ENCODE data around the gene IQSEC1.

Gene IQSEC1

DNA sequence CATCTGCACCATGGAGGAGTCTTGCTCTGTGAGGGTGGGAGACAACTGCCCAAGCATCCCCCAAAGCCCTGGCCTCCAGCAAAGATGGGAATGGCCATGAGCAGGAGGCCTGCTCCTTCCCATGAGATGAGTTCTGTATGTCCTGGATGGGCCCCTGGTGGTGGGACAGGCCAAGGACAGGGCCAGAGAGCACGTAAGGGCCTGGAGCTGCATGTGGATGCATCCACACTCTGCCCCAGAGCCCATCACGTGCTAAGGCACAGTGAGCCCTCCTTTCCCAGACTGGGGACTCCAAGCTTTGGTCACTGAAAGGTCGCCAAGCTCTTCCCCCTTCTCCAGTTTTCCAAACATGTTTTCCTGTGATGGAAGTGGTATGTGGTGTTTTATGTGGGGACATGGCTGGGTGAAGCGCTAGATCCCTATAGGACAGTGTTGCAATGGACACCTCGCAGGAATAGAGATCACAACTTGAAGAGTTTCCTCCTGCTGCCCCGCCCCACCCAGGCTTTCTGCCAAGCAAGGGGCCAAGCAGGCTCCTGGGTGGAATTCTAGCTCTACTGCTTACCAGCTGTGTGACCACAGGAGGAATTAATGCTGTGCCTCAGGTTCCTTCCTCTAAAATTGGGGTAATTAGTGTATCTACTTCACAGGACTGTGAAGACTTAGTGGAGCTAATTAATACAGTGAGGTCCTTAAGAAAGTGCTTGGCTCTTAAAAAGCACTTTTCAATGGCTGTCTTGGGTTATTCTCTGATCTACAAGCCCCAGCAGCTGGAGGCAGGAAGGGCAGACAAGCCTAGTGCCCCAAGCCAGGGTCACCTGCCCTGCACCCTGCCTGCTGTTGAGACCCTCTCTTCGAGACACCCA lies 125.5 kb downstream of the IQSEC1 start:
- no peak for DNase-seq

DNA sequence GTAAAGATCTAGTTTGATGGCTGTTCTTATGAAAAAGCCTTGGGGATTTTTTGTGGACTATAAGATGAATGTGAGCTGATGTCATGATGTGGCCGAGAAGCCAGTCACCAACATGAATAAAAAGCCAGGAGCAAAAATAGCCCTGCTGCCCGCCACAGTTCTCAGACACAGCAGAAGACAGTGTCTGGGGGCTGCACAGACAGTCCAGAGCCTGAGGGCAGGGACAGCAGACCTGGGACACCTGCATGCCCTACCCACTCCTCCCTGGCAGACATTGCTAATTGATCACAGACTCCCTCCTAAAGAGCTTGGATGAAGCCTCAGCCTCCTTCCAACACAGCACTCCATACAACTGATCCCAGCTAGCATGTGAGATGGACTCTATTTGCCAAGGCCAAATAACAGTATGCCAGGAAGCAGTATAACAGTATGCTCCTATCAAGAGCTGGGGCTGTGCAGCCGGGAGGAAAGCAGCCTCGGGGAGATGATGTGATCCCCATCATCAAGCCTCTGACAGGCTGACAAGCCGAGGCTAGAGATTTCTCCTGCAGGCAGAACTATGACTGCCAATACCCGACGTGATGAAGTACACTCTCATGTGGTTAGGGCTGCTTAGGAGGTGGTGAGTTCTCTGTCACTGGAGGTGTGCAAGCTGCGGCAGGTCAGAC lies 126.4 kb downstream of the IQSEC1 start:
- DNase-seq, result no peak

GRCh38 chr3:12946251-12946648 lies 127.0 kb downstream of the IQSEC1 start:
- DNase-seq, result no peak

DNA sequence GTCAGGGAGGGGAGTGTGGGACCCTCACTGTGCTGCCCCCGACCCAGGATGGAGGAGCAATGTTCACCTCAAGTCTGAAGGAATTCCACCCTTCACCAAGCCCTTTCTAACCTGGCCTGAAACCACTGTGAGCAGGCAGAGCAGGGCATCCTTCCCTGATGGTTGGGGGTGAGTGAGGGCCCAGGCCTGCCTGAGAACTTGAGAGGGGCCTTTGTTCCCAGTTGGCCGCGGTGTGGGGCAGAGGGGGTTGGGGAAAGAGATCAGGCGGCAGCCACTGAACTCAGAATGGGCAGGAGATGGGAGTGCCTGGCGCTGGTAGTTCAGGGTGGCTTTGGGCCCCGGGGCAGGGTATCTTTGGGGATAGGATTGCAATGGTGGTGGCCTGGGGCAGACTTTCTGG lies 128.4 kb downstream of the IQSEC1 start:
- DNase-seq, result no peak

DNA sequence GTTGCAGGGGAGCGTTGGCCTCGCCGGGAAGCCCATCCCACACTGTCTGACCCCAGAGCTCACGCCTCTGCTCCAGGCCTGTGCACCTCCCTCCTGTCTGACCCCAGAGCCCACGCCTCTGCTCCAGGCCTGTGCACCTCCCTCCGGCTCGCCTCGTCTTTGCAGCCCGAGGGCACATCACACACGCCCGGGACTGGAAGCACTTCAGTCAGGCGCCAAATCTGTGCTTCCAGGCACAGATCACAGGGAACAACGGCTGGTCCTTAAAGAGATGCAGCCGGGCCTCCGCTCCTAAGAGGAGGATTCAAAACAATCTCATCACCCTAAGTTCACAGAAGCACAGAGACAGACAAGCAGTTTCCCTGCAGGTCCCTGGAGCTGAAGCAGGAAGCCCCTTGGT lies 128.8 kb downstream of the IQSEC1 start:
- no peak for DNase-seq

DNA sequence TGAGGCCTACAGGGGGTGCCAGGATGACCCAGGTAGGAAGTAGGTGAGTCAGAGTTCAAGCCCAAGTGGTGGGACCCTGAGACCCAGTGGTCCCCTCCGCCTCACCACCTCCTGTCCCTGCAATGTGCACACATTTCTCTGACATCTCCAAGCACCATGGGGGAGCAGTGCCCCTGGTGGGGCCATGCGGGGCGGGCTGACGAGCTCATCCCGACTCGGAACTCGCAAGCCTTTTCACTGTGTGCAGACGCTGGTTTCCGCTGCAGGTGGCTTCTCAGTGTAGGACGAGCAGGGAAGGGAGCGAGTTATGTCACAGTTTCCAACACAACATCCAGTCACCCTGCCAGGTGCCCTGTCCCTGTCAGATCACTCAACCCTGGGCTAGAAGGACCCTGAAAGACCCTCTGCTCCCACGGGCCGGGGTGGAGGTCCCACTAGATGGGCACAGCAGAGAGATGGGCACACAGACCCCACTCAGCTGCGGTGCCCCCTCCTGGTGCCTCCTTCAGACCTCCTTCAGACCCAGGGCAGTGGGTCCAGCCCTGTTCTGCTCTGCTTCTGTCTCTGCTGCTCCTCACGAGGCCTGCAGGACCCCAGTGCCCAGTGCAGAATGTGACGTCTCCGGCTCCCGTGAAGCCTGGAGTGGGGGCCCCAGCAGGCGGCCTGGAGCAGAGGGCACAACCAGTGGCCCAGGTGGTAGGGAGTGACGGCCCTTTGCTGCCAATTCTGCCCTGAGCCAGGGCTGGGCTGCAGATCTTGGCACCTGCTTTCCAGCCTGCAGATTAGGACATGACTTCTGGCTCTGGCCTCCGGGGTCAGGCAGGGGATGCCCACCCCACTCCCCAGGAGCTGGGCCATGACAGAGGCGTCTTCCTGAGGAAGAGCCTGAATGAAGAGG lies 129.9 kb downstream of the IQSEC1 start:
- no peak for DNase-seq

DNA sequence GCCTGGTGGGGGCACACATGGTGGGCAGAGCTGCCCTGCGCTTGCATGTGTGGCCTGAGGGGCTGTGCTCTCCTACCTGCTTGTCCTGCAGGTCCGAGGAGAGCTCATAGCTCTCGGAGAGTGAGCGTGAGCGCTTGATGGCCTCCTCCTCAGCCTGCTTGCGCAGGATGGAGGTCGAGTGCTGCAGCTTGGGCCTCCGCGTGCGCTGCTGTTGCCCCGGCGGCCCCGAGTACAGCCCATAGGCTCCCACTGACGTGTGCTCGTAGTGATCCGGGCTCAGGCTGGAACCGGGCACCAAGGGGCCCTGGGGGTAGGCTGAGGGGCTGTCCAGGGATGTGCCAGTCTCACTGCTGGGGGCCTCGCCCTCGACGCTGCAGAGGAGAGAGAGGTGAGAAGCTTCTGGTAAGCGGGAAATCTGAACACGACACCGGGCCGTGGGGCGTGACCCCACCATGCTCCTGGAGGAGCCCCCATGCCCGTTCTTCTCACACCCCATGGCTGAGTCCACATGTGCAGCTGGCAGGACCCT lies 131.7 kb downstream of the IQSEC1 start:
- DNase-seq, result no peak

DNA sequence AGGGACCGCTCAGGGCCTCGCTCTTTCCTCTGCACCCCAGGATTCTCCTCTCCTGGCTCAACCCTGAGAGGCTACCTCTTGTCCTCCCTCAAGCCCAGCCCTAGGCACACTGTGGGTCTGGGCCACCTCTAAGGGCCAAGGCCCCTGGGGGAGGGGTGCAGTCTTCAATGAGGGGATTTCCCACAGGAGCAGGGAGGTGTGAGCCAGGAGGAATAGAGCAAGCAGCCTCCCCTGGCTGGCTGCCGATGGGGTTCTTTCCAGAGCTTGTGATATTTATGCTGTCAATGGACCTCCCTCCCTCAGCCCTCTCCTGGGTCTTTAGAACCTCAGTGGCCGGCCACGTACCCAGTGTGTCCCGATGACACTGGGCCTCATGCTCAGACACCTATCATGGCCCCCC lies 132.4 kb downstream of the IQSEC1 start:
- DNase-seq, result no peak

GRCh38 chr3:12939137-12939536 lies 134.1 kb downstream of the IQSEC1 start:
- no peak for DNase-seq

DNA sequence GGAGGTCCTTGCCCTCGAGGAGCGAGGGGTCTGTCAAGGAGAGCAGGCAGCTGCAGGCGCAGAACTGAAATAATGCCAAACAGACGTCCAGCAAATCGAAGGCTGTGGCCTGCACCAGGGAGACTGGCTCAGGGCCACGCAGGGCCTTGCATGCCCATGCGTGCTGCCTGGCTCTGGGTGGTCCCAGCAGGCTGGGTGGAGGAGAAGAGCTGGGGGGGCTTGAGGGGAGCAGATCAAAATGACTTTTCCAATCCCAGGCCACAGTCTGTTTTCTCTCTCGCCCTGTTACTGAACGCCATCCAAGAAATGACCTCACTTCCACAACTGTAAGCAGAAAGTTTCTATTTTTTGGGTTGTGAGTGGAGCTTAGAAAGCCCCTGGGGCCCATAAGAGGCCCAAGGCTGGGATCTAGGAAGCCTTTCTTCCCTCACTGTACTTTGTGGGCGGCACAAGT lies 134.9 kb downstream of the IQSEC1 start:
- DNase-seq, result no peak

GRCh38 chr3:12935861-12936830 lies 137.1 kb downstream of the IQSEC1 start:
- no peak for DNase-seq

GRCh38 chr3:12935023-12935860 lies 138.0 kb downstream of the IQSEC1 start:
- DNase-seq, result no peak

DNA sequence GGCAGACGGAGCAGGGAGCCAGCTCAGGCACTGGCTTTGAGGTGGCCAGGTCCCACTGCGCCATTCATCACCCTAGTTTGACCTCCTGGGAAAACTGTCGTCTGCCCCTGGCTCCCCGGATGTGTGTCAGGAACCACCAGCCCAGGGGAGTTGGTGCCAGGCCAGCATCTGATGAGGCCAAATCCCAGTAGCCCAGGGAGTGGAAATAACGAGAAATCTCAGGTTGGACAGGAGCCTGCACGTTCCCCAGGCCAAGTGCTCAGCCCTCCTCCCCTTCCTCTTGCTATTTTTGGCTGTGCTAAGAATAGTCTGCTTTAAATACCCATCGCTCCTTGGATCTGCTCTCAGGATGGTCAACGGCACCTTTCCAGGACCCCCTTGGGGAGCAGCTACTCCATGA lies 138.8 kb downstream of the IQSEC1 start:
- DNase-seq, result no peak

- no peak for DNase-seq
These were observed 139.3 kb downstream of the IQSEC1 start for GRCh38 chr3:12933901-12934300.

GRCh38 chr3:12932754-12933153 lies 140.5 kb downstream of the IQSEC1 start:
- no peak for DNase-seq

GRCh38 chr3:12932347-12932746 lies 140.9 kb downstream of the IQSEC1 start:
- no peak for DNase-seq

DNA sequence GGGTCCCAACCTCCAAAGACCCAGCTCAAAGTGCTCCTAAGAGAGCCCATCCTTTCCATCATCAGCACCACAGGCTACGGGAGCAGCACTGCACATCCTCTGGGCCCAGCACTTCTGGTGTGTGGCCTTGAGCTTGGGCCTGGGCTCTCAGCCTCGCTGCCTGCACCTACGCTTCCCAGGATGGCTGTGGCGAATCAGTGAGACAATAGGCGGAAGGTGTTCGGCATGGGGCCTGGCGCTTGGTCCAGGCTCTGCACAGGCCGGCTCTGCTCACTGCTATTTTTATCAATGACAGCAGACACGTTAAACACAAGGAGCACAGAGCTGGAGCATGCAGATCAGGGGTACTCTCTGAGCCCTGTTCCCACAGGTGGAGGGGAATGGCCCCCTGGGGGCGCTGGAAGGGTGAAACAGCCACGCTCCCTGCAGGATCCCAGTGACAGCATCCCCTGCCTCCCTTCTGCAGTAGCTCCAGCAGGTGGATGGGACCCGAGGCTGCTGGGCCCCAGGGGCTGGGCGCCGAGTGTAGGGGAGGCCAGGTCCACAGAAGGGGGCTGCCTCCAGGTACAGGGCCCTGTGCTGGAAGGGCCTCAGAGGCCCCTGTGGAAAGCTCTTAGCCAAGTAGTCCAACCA lies 141.8 kb downstream of the IQSEC1 start:
- DNase-seq, result no peak

DNA sequence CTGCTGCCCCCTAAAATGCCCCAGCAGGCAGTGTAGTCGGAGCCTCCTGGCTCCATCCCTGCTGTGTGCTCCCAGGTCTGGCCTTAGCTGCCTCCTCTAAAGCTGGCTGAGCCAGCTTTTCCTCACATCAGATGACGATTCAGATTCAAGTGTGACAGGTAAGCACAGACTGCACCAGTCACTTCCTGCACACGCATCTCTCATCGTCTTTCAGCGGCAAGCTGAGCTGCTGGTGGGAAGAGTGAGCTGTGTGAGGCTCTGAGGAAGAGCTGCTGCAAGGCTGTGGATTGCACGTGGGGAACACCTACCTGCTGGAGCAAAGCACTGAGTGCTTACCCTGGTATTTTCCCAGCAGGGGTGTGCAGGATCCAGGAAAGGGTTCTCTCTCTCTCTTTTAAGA lies 143.4 kb downstream of the IQSEC1 start:
- DNase-seq, result no peak

DNA sequence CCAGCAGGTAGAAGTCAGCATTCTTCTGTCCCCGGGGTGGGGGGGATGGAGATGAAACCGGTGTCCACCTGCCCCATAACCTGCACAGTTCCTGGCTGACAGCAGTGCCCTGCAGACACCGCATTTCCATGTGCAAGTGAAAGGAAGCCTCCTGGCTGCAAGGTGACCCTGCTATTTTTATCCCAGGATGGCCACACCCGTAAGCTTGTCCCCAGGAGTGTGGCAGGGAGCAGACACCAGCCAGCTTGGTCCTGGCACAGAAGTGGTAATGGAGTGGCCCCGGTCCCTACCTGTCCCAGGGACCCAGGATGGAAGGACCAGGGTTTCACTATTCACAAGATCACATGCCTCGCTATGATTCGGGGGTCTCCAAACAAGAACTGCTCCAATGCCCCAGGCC lies 146.6 kb downstream of the IQSEC1 start:
- DNase-seq, result no peak

DNA sequence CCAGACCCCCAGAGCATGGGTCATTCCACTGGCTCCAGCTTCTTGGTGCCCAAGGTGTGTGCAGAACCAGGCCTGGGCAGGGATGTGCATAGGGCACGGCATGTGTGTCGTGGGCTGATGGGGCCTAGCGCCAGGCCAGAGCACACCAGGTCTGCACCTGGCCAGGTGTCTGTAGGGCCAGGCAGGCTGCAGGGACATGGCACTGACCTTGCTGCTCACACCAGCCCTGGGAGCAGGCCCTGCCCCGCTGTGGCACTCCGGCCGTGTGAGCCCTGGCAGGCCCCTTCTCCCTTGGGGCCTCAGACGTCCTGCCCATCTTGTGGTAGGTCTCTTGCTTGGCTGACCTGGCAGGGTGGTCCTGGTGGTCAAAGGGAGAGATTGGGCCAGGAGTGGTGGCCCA lies 147.6 kb downstream of the IQSEC1 start:
- no peak for DNase-seq
